GM10266 (cell line): ENCODE data around the gene PITPNC1.

Source experiments
- DNase-seq: peaks from one replicate; pipeline ENCODE4 v3.0.0; 2012; ENCODE audit errors: extremely low spot score
- TF ChIP-seq, protein P1 (sequence below): IDR thresholded peaks from 2 replicates; pipeline ENCODE4 v1.5.1; 2012; ENCODE audit warnings: mild to moderate bottlenecking, low read depth; ENCODE audit not compliant: control insufficient read depth, insufficient read depth; ENCODE audit errors: missing control alignments

Gene PITPNC1

DNA sequence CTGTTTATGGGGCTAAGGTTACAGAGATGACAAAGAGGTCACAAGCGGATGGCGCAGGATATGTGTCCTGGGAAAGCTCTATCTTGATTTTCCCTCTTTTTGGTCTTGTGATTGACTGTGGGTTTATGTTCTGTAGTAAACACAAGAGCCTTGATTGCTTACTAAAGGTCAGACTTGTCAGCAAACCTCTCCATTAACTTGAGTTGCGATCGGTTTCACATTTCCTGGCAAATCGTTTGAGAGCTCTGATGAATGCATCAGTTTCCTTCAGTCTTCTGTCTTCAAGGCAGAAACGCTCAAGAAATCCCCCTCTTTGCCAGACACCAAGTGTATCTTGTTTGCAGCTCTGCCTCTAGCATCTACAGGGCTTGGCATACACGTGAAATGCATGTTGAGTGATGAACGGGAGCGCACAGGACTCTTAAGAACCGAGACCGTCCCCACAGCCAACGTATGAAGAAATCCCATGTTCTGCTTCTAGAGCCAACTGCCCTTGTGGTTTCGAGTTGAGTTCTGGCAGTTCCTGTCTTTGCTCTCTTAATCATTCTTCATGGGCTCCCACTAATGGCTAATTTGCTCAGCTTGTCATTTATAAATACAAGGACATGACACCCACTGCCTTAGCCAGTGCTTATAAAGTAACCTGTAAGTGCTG lies 143.3 kb downstream of the PITPNC1 start:
- TF ChIP-seq, protein P1, sequence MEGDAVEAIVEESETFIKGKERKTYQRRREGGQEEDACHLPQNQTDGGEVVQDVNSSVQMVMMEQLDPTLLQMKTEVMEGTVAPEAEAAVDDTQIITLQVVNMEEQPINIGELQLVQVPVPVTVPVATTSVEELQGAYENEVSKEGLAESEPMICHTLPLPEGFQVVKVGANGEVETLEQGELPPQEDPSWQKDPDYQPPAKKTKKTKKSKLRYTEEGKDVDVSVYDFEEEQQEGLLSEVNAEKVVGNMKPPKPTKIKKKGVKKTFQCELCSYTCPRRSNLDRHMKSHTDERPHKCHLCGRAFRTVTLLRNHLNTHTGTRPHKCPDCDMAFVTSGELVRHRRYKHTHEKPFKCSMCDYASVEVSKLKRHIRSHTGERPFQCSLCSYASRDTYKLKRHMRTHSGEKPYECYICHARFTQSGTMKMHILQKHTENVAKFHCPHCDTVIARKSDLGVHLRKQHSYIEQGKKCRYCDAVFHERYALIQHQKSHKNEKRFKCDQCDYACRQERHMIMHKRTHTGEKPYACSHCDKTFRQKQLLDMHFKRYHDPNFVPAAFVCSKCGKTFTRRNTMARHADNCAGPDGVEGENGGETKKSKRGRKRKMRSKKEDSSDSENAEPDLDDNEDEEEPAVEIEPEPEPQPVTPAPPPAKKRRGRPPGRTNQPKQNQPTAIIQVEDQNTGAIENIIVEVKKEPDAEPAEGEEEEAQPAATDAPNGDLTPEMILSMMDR: no peak
- DNase-seq: no peak

DNA sequence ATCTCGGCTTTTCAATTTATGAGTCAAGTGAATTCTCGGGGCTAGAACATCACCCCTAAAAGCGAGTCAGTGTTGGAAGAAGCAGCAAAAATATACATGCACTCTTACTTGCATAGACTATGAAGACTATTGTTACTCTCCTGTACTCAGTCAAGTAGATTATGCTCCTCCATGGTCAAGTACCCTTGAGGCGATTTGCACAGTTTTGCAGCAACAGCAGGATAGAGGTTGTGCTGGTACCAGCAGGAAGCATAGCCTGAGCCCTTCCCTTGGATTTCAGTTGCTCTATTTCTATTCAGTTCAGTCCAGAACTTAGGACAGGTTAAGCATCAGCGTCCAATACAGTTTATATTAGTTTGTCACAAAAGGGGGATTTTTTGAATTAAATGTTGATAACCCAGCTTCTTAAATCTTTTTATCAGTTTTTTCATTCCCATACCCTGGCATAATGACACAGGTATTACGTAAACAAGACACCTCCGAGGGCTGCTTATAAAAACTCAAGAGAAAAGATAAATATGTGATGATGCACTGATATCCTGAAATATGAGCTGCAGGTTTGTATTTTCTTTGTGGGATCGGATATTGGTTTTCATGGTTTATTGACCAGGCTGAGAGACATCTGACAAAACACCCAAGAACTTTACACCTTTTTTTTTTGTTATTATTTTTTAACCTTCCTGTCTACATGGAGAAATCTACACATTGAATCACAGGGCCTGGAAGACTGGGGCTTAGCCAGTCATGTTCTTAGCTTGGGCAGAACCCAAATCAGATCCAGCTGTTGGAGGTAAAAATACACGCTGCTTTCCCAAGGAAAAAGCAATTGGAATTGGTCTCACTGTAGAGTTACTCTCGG lies 144.1 kb downstream of the PITPNC1 start:
- TF ChIP-seq, protein P1: no peak
- no peak for DNase-seq

DNA sequence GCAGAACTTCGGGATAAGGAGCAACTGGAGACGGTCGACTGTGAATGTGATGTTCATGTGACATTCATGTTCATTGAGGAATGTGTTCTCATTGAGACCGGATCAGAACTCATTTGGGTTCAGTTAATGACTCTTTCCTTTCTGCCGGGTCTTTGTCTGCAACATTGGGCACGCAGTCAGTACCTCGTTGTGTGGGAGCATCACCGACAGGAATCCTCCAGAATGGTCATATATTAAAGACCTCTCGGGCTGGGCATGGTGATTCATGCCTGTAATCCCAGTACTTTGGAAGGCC lies 144.6 kb downstream of the PITPNC1 start:
- TF ChIP-seq, protein P1: no peak
- DNase-seq: no peak

DNA sequence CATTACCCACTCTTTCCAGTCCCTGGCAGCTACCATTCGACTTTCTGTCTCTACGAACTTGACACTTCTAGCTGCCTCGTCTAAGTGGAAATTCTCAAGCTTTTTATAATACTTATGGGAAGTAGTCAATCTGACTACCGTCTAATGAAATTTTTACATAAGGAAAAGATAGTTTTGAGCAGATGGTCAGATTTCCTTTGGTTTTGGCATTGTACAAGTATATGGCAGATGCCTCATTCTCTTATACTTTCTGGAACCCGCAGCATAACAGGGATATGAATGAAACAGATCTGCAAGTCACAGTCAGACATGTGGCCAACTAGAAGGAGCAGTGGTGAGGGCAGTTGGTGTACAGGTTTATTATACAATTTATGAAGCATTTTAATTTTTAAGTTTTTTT lies 146.0 kb downstream of the PITPNC1 start:
- DNase-seq: no peak
- TF ChIP-seq, protein P1: no peak

DNA sequence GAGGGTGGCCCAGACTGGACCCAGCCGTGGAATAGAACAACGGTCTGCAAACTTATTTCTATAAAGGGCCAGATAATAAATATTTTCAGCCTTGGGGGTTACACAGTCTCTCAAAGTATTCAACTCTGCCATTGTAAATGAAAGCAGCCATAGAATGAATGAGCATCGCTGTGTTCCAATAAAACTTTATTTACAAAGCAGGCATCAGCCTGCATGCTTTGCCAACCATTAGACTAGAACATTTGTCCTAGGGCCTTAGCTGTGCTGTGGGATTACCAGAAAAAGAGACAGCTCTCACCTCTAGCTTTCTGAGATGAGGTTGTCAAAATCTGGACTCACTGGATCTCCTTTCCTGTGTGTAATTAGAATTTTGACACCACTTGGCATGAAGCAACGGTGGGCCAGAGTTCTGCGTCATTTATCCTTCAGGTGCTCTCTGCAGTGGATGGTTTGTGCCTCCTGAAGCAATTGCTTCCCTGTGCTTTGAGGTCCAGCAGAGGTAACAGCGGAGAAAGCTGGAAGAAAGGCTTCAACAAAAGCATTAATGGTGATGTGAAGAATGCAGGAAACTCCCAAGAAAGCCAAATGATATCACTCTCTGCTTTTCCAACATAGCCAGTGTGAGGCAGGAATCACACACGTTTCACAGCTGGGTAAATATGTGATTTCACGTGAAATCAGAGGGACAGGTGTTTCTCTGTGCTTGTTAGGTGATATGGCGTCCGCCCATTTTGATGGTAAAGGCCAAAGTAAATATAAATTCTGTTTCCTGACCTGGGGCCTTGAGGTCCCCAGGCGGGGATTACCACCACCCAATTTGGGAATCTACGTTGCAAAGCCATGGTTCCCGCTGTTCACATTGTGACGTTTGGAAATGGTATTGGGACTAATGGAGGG lies 148.4 kb downstream of the PITPNC1 start:
- TF ChIP-seq, protein P1: no peak
- DNase-seq: no peak

DNA sequence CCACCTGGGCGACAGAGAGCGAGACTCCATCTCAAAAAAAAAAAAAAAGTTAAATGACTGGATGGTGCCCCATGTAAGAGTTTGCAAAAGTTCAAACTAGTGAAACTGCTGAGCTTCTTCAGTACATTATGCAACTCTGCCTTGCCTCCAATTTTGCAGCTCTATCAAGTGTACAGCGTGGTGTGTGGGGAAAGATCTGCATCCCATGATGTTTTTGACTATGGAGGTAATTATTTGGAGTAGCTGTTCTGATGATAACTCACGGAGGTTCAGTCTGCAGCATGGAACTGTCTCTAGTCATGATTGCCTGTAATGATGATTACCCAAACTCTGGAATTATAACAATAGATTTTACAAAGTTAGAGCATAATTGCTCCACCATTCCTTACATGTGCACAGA lies 149.6 kb downstream of the PITPNC1 start:
- no peak for DNase-seq
- TF ChIP-seq, protein P1: no peak
